A549 (cell line): Measurements from ENCODE around the gene KLHDC7B.

ENCODE experiments used
- CTCF ChIP-seq: fragments of >200 bp; sonication (Bioruptor Twin); formaldehyde crosslinking; IDR thresholded peaks from 3 replicates; pipeline ENCODE4 v1.5.1; 2016
- EHMT2 ChIP-seq: fragments of 200-600 bp; sonication (generic); IDR thresholded peaks from 2 replicates; pipeline ENCODE4 v1.6.1; 2016; ENCODE audit warnings: antibody characterized with exemption, low read depth, mild to moderate bottlenecking, moderate library complexity
- JUN ChIP-seq, 2 experiments: fragments of >200 bp; sonication (Bioruptor Twin); formaldehyde crosslinking; IDR thresholded peaks; 2 replicates in 1 of 2; 3 replicates in 1 of 2; pipeline ENCODE4 v1.6.1; 2016 to 2017
- JUNB ChIP-seq: fragments of >200 bp; sonication (Bioruptor Twin); formaldehyde crosslinking; IDR thresholded peaks from 2 replicates; pipeline ENCODE4 v1.6.1; 2016
- KDM1A ChIP-seq: fragments of 200-600 bp; sonication (generic); IDR thresholded peaks from 2 replicates; pipeline ENCODE4 v1.6.1; 2016; ENCODE audit warnings: low read depth, mild to moderate bottlenecking
- MYC ChIP-seq: IDR thresholded peaks from 2 replicates; pipeline ENCODE4 v1.6.1; 2012; ENCODE audit warnings: mild to moderate bottlenecking, inconsistent platforms, low read length, improper control_type of control experiment, borderline replicate concordance
- NPAS2 ChIP-seq: fragments of 250-450 bp; sonication (Bioruptor Pico); IDR thresholded peaks from 2 replicates; pipeline ENCODE4 v1.8.0; 2022; ENCODE audit warnings: mild to moderate bottlenecking, moderate library complexity, borderline replicate concordance
- POLR2A ChIP-seq: IDR thresholded peaks from 2 replicates; pipeline ENCODE4 v1.6.1; 2012; ENCODE audit warnings: mild to moderate bottlenecking, low read length
- POLR2AphosphoS2 ChIP-seq: conservative IDR thresholded peaks from 2 replicates; pipeline ENCODE4 v1.6.1; 2012; ENCODE audit warnings: low read length, improper control_type of control experiment, inconsistent platforms
- REST ChIP-seq: fragments of 200-600 bp; sonication (generic); IDR thresholded peaks from 2 replicates; pipeline ENCODE4 v1.6.1; 2016; ENCODE audit warnings: antibody characterized with exemption, mild to moderate bottlenecking, moderate library complexity
- TP53 ChIP-seq: fragments of 250-450 bp; sonication (Bioruptor Pico); IDR thresholded peaks from 2 replicates; pipeline ENCODE4 v1.5.0; 2021; ENCODE audit warnings: mild to moderate bottlenecking, moderate library complexity
- USF2 ChIP-seq: fragments of 450-650 bp; IDR thresholded peaks from 2 replicates; pipeline ENCODE4 v1.6.1; 2014; ENCODE audit warnings: antibody characterized with exemption

GRCh38 chr22:50571264-50572175, 25.8 kb downstream of the KLHDC7B start:
- no peak for TF ChIP-seq JUNB
- TF ChIP-seq CTCF = no peak
- no peak for TF ChIP-seq KDM1A
- no peak for TF ChIP-seq TP53
- TF ChIP-seq USF2 = no peak
- TF ChIP-seq POLR2A = no peak
- no peak for TF ChIP-seq REST
- TF ChIP-seq POLR2AphosphoS2 = no peak
- TF ChIP-seq JUN (IDR thresholded peaks at IDR 0.05) = no peak
- no peak for TF ChIP-seq NPAS2
- TF ChIP-seq EHMT2 = no peak
- no peak for TF ChIP-seq MYC
